Right ventricle myocardium inferior (tissue), 1 donor: ENCODE measurements around the gene NAA25. TPM values are rescaled to one million over a fixed set of nuclear protein-coding genes. Genes with fewer than 3 reads are reported as not detected.
"Not testable (repeated sequence)": the region's sequence is repeated elsewhere in the genome, so short reads cannot be mapped to it uniquely, and the experiment has no call there.

Experiments
- ATAC-seq: fragments of 200-7000 bp; cut with Tn5 transposase; one replicate; pipeline ENCODE4 v1.9.1; 2020; ENCODE audit warnings: mild to moderate bottlenecking, moderate library complexity
- DNase-seq: peaks from one replicate; pipeline ENCODE4 v3.0.0; 2021; ENCODE audit errors: missing footprints
- intact Hi-C: fragments of 100-400 bp; cut with DNase I; formaldehyde crosslinking; loops from one replicate; pipeline ENCODE4 v1.11.0; 2022
- total RNA-seq: library from RNA; stranded (reverse); fragmentation: NEBNext Ultra II Directional; extraction: Animal tissue kit (Norgen Biotek cat#: 25700); gene quantifications from one replicate; pipeline ENCODE4 v1.2.1, GENCODE V29; 2021
- donor health status: DM: no; HTN: yes; CAD: no; lungs with severe emphysema.

Gene NAA25
- total RNA-seq, 1 donor from 2014 or later, result 18.0 TPM

DNA sequence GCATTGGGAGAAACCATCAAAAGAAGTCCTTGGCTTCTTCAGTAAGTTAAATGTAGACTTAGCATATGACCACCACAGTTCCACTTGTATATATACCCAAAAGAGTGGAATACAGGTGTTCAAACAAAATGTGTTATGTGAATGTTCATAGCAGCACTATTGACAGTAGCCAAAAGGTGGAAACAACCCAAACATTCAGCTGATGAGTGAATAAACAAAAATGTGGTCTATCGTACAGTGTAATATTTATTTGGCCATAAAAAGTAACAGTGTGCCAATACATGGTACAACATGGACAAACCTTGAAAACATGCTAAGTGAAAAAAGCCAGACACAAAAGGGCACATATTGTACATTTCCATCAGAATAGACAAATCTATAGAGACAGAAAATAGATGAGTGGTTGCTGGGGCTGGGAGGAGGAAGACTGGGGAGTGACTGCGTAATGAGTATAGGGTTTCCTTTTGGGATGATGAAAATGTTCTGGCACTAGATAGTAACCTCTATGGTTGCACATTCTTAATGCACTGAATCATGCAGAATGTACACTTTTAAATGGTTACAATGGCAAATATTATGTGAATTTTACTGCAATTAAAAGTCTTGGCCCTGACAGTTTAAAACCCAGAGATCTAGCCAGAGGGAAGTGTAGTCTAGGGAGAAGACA, 89.9 kb downstream of the NAA25 start:
- no peak for ATAC-seq
- intact Hi-C loops, result no loop called here
- DNase-seq, result no peak

DNA sequence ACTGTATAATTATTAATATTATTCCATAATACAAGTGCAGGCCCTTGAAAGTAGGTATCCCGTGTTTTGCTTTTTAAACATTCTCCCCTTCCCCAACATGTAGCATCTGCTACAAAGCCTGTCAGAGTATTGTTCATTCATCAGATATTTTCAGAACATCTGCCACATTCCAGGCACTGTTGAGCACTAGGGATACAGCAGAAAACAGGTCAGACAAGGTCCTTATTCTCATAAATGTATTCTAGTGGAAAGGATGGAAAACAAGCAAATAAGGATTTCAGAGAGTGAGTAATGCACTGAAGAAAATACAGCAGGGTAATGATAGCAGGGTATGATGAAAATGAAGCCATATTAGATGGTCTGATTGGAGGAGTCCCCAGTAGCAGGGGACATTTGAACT, 91.5 kb downstream of the NAA25 start:
- ATAC-seq (no peak), DNase-seq (no peak)
- intact Hi-C loops, result no loop called here

DNA sequence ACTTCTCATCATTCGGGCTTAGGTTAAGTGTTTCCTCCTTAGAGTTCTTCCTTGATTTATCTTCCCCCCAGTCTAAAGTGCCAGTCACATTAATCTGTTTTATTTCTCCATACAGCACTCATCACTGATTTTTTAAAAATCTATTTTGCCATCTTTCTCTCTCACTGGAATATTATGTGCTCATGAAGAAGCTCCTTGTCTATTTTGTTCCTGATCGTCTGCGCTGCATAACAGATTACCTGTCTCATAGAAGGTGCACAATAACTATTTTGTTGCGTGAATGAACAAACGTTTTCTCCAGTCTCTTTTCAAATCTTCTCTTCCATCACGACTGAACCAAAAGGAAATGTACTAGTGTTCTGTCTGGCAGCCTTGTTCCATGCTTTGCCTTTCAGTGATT, 92.6 kb downstream of the NAA25 start:
- no peak for ATAC-seq
- intact Hi-C loops, result no loop called here
- no peak for DNase-seq

DNA sequence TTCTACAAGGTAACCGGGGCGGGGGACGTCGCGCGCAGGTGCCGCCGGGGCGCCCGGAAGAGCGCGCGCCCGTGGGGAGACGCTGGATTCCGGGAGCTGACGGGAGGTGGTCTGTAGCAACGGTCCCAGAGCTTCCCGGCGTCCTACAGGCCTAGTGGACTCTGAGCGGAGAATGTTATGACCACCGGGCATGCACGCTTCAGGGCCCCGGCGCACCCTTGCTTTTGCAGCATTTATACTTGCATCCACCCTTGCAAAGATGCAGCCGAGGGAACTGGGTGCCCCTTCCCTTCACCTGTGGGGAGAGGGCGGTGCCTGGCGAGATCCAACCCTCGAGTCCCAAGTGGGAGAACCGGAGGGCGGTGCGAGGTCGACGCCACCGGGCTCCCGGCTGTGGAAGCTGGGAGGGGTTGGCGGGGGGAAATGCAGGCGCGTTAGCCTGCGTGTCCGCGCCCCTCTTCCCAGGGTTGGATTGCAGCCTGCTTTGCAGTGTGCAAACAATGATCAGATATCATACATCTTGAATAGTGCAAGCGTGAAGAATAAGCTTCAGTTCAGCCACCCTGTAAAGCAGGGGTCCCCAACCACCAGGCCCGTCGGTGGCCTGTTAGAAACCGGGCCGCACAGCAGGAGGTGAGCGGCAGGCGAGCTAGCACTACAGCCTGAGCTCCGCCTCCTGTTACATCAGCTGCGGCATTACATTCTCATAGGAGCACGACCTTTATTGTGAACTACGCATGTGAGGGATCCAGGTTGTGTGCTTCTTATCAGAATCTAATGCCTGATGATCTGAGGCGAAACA, 94.8 kb downstream of the NAA25 start:
- DNase-seq (peak; percentile 81), ATAC-seq (peak; percentile 30)
- intact Hi-C loops, result loop anchor here (5.0 kb wide), 2 partner anchors 67 to 172 kb away; partner anchors contain the start of gene MAPKAPK5

- intact Hi-C loops, result loop anchor here (5.0 kb wide), 2 partner anchors 66 to 171 kb away; partner anchors contain the start of gene MAPKAPK5
- ATAC-seq, result peak; percentile 93
- DNase-seq, result peak; percentile 100
Observed at GRCh38 chr12:112012775-112013600, 95.6 kb downstream of the NAA25 start, which contains the start of the genes ERP29 and TMEM116. ERP29 (plus strand) TSS chr12:112013426; CDS start chr12:112013466, 40 bp downstream. TMEM116 (minus strand) TSS chr12:112013165; CDS start chr12:112005270, 7,895 bp downstream.

GRCh38 chr12:112011685-112012084, 96.9 kb downstream of the NAA25 start:
- ATAC-seq (no peak), DNase-seq (no peak)
- intact Hi-C loops, result loop anchor here (5.0 kb wide), 2 partner anchors 64 to 169 kb away; partner anchors contain the start of gene MAPKAPK5

- no peak for DNase-seq
- ATAC-seq, result no peak
- intact Hi-C loops, result loop anchor here (5.0 kb wide), 2 partner anchors 63 to 168 kb away; partner anchors contain the start of gene MAPKAPK5
Observed at GRCh38 chr12:112010415-112011344, 97.9 kb downstream of the NAA25 start.

- DNase-seq, intact Hi-C loops, ATAC-seq: not testable (repeated sequence)
Observed at GRCh38 chr12:112009596-112009995, 99.0 kb downstream of the NAA25 start.

GRCh38 chr12:112008918-112009317, 99.7 kb downstream of the NAA25 start:
- intact Hi-C loops, result no loop called here
- DNase-seq (no peak), ATAC-seq (no peak)

- intact Hi-C loops, result no loop called here
- ATAC-seq (no peak), DNase-seq (no peak)
Observed at GRCh38 chr12:112007945-112008344, 100.6 kb downstream of the NAA25 start.

GRCh38 chr12:112005419-112006395, 102.9 kb downstream of the NAA25 start:
- intact Hi-C loops, result no loop called here
- ATAC-seq (peak; percentile 75), DNase-seq (no peak)

- ATAC-seq (no peak), DNase-seq (no peak)
- intact Hi-C loops, result no loop called here
Observed at GRCh38 chr12:112004041-112004440, 104.5 kb downstream of the NAA25 start.

DNA sequence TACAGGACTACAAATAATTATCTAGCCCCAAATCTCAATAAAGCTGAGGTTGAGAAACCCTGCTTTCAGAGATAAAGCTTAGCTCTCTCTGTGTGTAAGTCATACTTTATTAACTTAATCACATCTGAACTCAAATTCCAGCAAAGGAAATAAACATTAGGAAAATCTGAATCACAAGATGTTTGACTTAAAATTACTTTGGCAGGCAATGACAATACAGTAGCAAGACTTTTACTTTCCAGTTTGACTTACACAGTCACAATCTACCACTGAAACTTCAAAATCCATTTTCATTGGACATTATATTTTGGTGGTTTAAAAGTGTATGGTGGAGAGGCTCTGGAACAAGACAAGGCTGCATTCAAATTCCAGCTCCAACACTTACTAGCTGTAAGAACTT, 107.0 kb downstream of the NAA25 start:
- ATAC-seq (no peak), DNase-seq (no peak)
- intact Hi-C loops, result no loop called here

DNA sequence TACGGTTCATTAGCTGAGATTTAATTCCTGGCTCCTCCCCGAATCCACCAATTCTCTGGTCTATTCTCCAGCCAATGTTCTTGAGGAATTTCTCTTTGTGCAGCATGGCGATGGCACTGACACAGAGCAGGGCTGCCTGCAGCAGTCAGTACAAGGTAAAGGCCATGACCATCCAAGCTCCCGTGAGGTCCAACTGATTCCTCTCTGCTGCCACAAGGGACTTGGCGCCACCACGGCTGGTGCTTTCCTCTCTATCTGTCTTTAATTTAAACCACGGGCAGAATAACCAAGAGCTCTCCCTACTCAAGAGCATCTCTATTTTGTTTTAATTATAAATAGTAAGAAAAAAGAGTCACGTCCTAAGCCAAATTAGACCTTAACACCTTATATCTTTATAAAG, 107.8 kb downstream of the NAA25 start:
- no peak for DNase-seq
- intact Hi-C loops, result no loop called here
- ATAC-seq, result no peak

- DNase-seq, intact Hi-C loops, ATAC-seq: not testable (repeated sequence)
Observed at GRCh38 chr12:111999129-111999528, 109.5 kb downstream of the NAA25 start.

DNA sequence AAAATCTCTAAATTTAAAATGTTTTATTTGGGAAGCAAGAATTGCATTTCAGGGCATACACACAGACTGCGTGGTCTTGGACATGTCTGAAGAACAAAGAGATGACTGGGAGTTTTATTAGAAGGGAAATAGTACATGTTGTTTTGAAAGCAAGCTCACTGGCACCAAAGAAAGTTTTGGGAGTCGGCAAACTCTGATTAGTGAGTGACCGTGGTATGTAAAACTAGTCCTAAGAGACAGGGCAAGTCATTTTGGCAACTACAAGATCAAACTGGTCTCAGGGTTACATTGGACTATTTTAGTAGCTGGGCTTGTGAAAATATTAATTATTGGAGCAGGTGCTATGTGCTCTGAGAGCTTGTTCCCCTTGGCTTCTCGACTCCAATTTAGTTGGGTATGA, 110.6 kb downstream of the NAA25 start:
- ATAC-seq (peak; percentile 42), DNase-seq (no peak)
- intact Hi-C loops, result no loop called here

- DNase-seq, result no peak
- no peak for ATAC-seq
- intact Hi-C loops, result no loop called here
Observed at GRCh38 chr12:111997300-111997699, 111.3 kb downstream of the NAA25 start.
